ENCODE results near the gene NFIA. TPM values are rescaled to one million over a fixed set of nuclear protein-coding genes. Genes with fewer than 3 reads are reported as not detected.

The NFIA gene
- polyA plus RNA-seq, 1 donor (not counting 4 experiments of a cell fraction or from before 2014, with no cell fraction given), result 14.7 TPM

- Histone ChIP-seq H4K20me1 (ENCODE audit: control insufficient read depth, extremely low read depth, insufficient read depth, low read length) (no peaks in the 10 kb centered on the region), H3K4me1 (ENCODE audit: control insufficient read depth, extremely low read depth, insufficient read depth, low read length) (no peaks in the 10 kb centered on the region), H3K27ac (ENCODE audit: control insufficient read depth, insufficient read depth, low read length) (no peak overlapping the region), H3K27me3 (ENCODE audit: control insufficient read depth, extremely low read depth, insufficient read depth, low read length) (no peaks in the 10 kb centered on the region), H3K9me1 (ENCODE audit: control insufficient read depth, extremely low read depth, insufficient read depth, low read length) (no peaks in the 10 kb centered on the region), H3K4me3 (ENCODE audit: control insufficient read depth in 2 of 3, extremely low read depth in 1 of 3, insufficient read depth in 2 of 3, low read depth in 1 of 3, low read length in 3 of 3) (no peak overlapping the region), H2AFZ (ENCODE audit: control insufficient read depth, low read length) (no peak overlapping the region), H3K9me3 (ENCODE audit: control insufficient read depth, low read depth, low read length) (no peaks in the 10 kb centered on the region), H3K36me3 (ENCODE audit: control insufficient read depth in 2 of 2, extremely low read depth in 1 of 2, insufficient read depth in 2 of 2, low read length in 2 of 2) (peaks cover 1 to 7% of the 10 kb centered on the region in 2 experiments), H3K4me2 (ENCODE audit: control insufficient read depth, extremely low read depth, insufficient read depth, low read depth, low read length) (no peak overlapping the region), H3K79me2 (ENCODE audit: control insufficient read depth, insufficient read depth, low read length) (no peaks in the 10 kb centered on the region), H3K9ac (ENCODE audit: control insufficient read depth, extremely low read depth, insufficient read depth, low read length) (no peak overlapping the region)
- DNase-seq (ENCODE audit: low read depth, low spot score), result no peak
- TF ChIP-seq CTCF (optimal IDR thresholded peaks at IDR 0.05 in 1 of 3, IDR thresholded peaks at IDR 0.05 in 1 of 3, conservative IDR thresholded peaks at IDR 0.05 in 1 of 3; ENCODE audit: extremely low read depth in 1 of 3, insufficient read depth in 2 of 3, low read length in 3 of 3) (no peak), EZH2 (IDR thresholded peaks at IDR 0.05; ENCODE audit: low read length) (no peak)
- dilution Hi-C loops (cut with MboI; ENCODE audit: extremely low pct_ligation_motif_present, low sequenced_read_pairs), result no loop called here
- no peak for FAIRE-seq
Observed at GRCh38 chr1:61389926-61390845, 307.8 kb downstream of the NFIA start.

DNA sequence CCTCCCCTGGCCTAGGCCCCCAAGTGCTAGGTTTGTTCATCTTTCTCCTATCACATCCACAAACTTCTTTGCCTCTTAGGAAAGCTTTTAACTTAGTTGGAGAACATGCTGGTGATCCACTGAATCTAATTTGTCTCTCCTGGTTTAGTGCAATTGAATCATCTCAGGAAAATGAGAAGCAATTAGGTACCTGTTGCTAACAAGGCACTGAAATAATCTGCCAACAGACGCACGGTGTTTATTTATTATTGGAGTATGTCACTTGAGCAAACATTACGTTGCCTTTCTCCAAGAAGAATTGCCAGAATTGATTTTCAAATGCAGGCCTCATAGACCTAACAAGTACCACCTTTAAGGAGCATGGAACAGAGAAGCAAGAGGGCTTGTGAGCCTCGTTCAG, 309.4 kb downstream of the NFIA start:
- peaks cover 1 to 7% of the 10 kb centered on the region in 2 experiments for H3K36me3 ChIP-seq (ENCODE audit: control insufficient read depth in 2 of 2, extremely low read depth in 1 of 2, insufficient read depth in 2 of 2, low read length in 2 of 2)
- no peaks in the 10 kb centered on the region for H3K27me3 ChIP-seq (ENCODE audit: control insufficient read depth, extremely low read depth, insufficient read depth, low read length)
- H3K4me3 ChIP-seq (ENCODE audit: control insufficient read depth in 2 of 3, extremely low read depth in 1 of 3, insufficient read depth in 2 of 3, low read depth in 1 of 3, low read length in 3 of 3), result no peak overlapping the region
- no peak overlapping the region for H3K4me2 ChIP-seq (ENCODE audit: control insufficient read depth, extremely low read depth, insufficient read depth, low read depth, low read length)
- H3K9me1 ChIP-seq (ENCODE audit: control insufficient read depth, extremely low read depth, insufficient read depth, low read length), result no peaks in the 10 kb centered on the region
- no peaks in the 10 kb centered on the region for H3K79me2 ChIP-seq (ENCODE audit: control insufficient read depth, insufficient read depth, low read length)
- no peak overlapping the region for H3K27ac ChIP-seq (ENCODE audit: control insufficient read depth, insufficient read depth, low read length)
- H4K20me1 ChIP-seq (ENCODE audit: control insufficient read depth, extremely low read depth, insufficient read depth, low read length), result no peaks in the 10 kb centered on the region
- H3K9ac ChIP-seq (ENCODE audit: control insufficient read depth, extremely low read depth, insufficient read depth, low read length), result no peak overlapping the region
- FAIRE-seq (no peak), DNase-seq (ENCODE audit: low read depth, low spot score) (no peak)
- H3K4me1 ChIP-seq (ENCODE audit: control insufficient read depth, extremely low read depth, insufficient read depth, low read length), result no peaks in the 10 kb centered on the region
- H2AFZ ChIP-seq (ENCODE audit: control insufficient read depth, low read length), result no peak overlapping the region
- dilution Hi-C loops (cut with MboI; ENCODE audit: extremely low pct_ligation_motif_present, low sequenced_read_pairs), result no loop called here
- no peaks in the 10 kb centered on the region for H3K9me3 ChIP-seq (ENCODE audit: control insufficient read depth, low read depth, low read length)
- TF ChIP-seq EZH2 (IDR thresholded peaks at IDR 0.05; ENCODE audit: low read length) (no peak), CTCF (optimal IDR thresholded peaks at IDR 0.05 in 1 of 3, IDR thresholded peaks at IDR 0.05 in 1 of 3, conservative IDR thresholded peaks at IDR 0.05 in 1 of 3; ENCODE audit: extremely low read depth in 1 of 3, insufficient read depth in 2 of 3, low read length in 3 of 3) (no peak)
